ENCODE measurements around the gene EPN1.

DNA sequence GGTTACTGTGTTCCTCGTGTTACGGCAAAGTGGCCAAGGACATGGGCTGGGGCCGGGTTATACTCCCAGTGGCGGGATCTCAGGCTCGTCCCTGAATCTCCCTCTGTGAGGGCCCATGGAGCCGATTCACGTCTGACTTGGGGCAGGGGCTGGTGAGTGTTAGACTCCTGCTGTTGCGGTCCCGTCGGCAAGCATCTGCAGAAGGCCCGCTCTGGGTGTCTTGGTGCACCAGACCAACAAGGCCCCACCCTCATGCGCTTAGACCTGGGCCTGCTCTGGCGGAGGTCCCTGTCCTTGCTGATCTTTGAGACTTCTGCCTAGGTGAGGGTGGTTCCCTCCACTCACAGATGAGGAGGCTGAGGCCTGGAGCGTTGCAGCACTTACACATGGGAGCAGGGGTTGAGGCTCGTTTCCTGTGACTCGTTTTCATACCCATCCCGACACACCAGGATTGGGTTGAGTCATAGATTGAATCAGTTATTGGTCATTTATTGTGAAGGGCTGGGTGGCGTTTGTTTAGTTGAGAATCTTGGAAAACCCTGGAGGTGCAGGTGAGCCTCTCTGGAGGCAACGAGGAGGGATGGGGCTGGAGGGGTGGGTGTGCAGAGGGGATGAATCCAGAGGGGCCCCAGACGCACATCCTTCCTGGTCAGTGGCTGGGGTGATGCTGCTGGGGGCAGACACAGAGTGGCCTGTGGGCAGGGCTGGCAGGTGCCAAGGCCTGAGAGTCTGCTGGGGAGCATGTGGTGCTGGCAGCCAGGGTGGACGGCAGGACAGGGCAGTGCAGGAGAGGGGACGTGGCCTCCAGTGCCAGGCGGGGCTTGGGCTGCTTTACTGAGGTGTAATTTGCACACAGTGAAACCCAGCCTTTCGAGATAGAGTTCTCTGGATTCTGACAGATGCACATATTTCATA, 4.6 kb downstream of the EPN1 start:
- TF ChIP-seq, protein P1, sequence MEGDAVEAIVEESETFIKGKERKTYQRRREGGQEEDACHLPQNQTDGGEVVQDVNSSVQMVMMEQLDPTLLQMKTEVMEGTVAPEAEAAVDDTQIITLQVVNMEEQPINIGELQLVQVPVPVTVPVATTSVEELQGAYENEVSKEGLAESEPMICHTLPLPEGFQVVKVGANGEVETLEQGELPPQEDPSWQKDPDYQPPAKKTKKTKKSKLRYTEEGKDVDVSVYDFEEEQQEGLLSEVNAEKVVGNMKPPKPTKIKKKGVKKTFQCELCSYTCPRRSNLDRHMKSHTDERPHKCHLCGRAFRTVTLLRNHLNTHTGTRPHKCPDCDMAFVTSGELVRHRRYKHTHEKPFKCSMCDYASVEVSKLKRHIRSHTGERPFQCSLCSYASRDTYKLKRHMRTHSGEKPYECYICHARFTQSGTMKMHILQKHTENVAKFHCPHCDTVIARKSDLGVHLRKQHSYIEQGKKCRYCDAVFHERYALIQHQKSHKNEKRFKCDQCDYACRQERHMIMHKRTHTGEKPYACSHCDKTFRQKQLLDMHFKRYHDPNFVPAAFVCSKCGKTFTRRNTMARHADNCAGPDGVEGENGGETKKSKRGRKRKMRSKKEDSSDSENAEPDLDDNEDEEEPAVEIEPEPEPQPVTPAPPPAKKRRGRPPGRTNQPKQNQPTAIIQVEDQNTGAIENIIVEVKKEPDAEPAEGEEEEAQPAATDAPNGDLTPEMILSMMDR (IDR thresholded peaks at IDR 0.05) = no peak
- TF ChIP-seq POLR2A (IDR thresholded peaks at IDR 0.05) (no peak), POLR2AphosphoS5 (IDR thresholded peaks at IDR 0.05) (no peak), EP300 (IDR thresholded peaks at IDR 0.05) (no peak)
